ENCODE data around the gene FAS. TPM values are rescaled to one million over a fixed set of nuclear protein-coding genes. Genes with fewer than 3 reads are reported as not detected.

FAS gene
- total RNA-seq, 2 experiments from 2014 or later: 91.1 to 96.4 TPM

GRCh38 chr10:88986549-88987242 lies 3.9 kb upstream of the FAS start:
- peak overlapping the region; percentile 83 for H3K27ac Mint-ChIP-seq
- peak overlapping the region; percentile 3 for H3K4me3 Mint-ChIP-seq
- H3K36me3 Mint-ChIP-seq (ENCODE audit: low read depth): peaks cover 43% of the 10 kb centered on the region
- H3K27me3 Mint-ChIP-seq: no peaks in the 10 kb centered on the region
- peaks cover 11% of the 10 kb centered on the region for H3K9me3 Mint-ChIP-seq
- CTCF ChIA-PET: interaction anchor here (0.8 to 2.0 kb wide), 12 partner anchors 8 to 597 kb away, joined by 3 to 17 read pairs (median 3); no protein-coding TSS in a partner anchor
- peaks cover 68% of the 10 kb centered on the region for H3K4me1 Mint-ChIP-seq
- POLR2A ChIA-PET: interaction anchor here (0.7 to 1.6 kb wide), 10 partner anchors 8 to 107 kb away, joined by 3 to 15 read pairs (median 4); partner anchors contain the start of gene STAMBPL1
- no peak for DNase-seq

GRCh38 chr10:88987243-88987725 lies 3.3 kb upstream of the FAS start:
- POLR2A ChIA-PET: interaction anchor here (0.7 to 1.6 kb wide), 10 partner anchors 9 to 107 kb away, joined by 3 to 15 read pairs (median 4); partner anchors contain the start of gene STAMBPL1
- H3K36me3 Mint-ChIP-seq (ENCODE audit: low read depth): peaks cover 47% of the 10 kb centered on the region
- peak; percentile 52 for DNase-seq
- no peak overlapping the region for H3K4me3 Mint-ChIP-seq
- peaks cover 68% of the 10 kb centered on the region for H3K4me1 Mint-ChIP-seq
- peaks cover 11% of the 10 kb centered on the region for H3K9me3 Mint-ChIP-seq
- H3K27me3 Mint-ChIP-seq: no peaks in the 10 kb centered on the region
- CTCF ChIA-PET: interaction anchor here (0.8 to 2.0 kb wide), 12 partner anchors 9 to 598 kb away, joined by 3 to 17 read pairs (median 3); no protein-coding TSS in a partner anchor
- peak overlapping the region; percentile 83 for H3K27ac Mint-ChIP-seq

- Mint-ChIP-seq H3K27me3 (no peaks in the 10 kb centered on the region), H3K4me1 (peaks cover 69% of the 10 kb centered on the region), H3K4me3 (no peak overlapping the region), H3K9me3 (peaks cover 11% of the 10 kb centered on the region), H3K36me3 (ENCODE audit: low read depth) (peaks cover 48% of the 10 kb centered on the region), H3K27ac (peak overlapping the region; percentile 83)
- CTCF ChIA-PET: interaction anchor here (0.8 to 2.0 kb wide), 9 partner anchors 9 to 598 kb away, joined by 3 to 17 read pairs (median 4); no protein-coding TSS in a partner anchor
- no peak for DNase-seq
- POLR2A ChIA-PET: interaction anchor here (0.9 to 1.6 kb wide), 7 partner anchors 8 to 47 kb away, joined by 3 to 15 read pairs (median 6); no protein-coding TSS in a partner anchor
Observed at GRCh38 chr10:88987840-88988239, 2.8 kb upstream of the FAS start.

DNA sequence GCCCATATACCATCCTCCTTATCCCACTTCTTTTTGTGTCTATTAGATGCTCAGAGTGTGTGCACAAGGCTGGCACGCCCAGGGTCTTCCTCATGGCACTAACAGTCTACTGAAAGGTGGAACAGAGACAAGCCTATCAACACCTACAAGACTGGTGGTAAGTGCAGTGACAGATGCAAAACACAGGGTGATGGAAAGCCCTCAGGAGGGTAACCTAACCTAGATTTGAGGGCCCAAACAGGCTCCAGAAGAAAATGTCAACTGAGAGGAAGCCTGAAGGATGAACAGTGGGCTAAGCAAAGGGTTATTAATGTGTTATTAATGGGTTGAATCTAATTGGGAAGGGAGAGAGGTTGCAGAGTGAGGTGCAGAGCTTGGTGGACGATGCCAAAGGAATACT lies 1.2 kb upstream of the FAS start:
- Mint-ChIP-seq H3K4me1 (peaks cover 71% of the 10 kb centered on the region), H3K27me3 (no peaks in the 10 kb centered on the region), H3K9me3 (peaks cover 11% of the 10 kb centered on the region), H3K4me3 (peak overlapping the region; percentile 99), H3K27ac (peak overlapping the region; percentile 99), H3K36me3 (ENCODE audit: low read depth) (peaks cover 51% of the 10 kb centered on the region)
- POLR2A ChIA-PET: interaction anchor here (0.9 to 6.1 kb wide), 16 partner anchors 8 to 1127 kb away, joined by 3 to 142 read pairs (median 8); partner anchors contain the start of genes IFIT5, KIF20B, KLLN and PTEN
- CTCF ChIA-PET: interaction anchor here (0.9 to 10.6 kb wide), 5 partner anchors 12 to 153 kb away, joined by 4 to 63 read pairs (median 9); no protein-coding TSS in a partner anchor
- no peak for DNase-seq

DNA sequence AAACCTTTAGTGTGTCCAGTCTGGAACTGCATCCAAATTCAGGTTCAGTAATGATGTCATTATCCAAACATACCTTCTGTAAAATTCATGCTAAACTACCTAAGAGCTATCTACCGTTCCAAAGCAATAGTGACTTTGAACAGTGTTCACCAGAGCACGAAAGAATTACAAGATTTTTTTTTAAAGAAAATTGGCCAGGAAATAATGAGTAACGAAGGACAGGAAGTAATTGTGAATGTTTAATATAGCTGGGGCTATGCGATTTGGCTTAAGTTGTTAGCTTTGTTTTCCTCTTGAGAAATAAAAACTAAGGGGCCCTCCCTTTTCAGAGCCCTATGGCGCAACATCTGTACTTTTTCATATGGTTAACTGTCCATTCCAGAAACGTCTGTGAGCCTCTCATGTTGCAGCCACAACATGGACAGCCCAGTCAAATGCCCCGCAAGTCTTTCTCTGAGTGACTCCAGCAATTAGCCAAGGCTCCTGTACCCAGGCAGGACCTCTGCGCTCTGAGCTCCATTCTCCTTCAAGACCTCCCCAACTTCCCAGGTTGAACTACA lies 694 bp upstream of the FAS start:
- Mint-ChIP-seq H3K36me3 (ENCODE audit: low read depth) (peaks cover 49% of the 10 kb centered on the region), H3K27ac (peak overlapping the region; percentile 99), H3K4me3 (peak overlapping the region; percentile 99), H3K4me1 (peaks cover 69% of the 10 kb centered on the region), H3K9me3 (peaks cover 11% of the 10 kb centered on the region), H3K27me3 (no peaks in the 10 kb centered on the region)
- no peak for DNase-seq
- ChIA-PET POLR2A (interaction anchor here (0.7 to 6.1 kb wide), 36 partner anchors 8 to 1171 kb away, joined by 3 to 142 read pairs (median 6); partner anchors contain the start of genes ATAD1, CH25H, IFIT5 and KIF20B), CTCF (interaction anchor here (0.9 to 10.6 kb wide), 9 partner anchors 11 to 154 kb away, joined by 3 to 63 read pairs (median 5); no protein-coding TSS in a partner anchor)

GRCh38 chr10:88991161-88991898 lies 732 bp downstream of the FAS start:
- POLR2A ChIA-PET: interaction anchor here (0.6 to 6.1 kb wide), 43 partner anchors 9 to 1173 kb away, joined by 3 to 142 read pairs (median 5); partner anchors contain the start of genes ATAD1, CH25H, IFIT5 and KIF20B
- Mint-ChIP-seq H3K27ac (peak overlapping the region; percentile 99), H3K27me3 (no peaks in the 10 kb centered on the region), H3K4me3 (peak overlapping the region; percentile 99), H3K4me1 (peaks cover 74% of the 10 kb centered on the region), H3K9me3 (peaks cover 6% of the 10 kb centered on the region), H3K36me3 (ENCODE audit: low read depth) (peaks cover 56% of the 10 kb centered on the region)
- peak; percentile 75 for DNase-seq
- CTCF ChIA-PET: interaction anchor here (0.6 to 10.6 kb wide), 7 partner anchors 10 to 58 kb away, joined by 3 to 63 read pairs (median 5); no protein-coding TSS in a partner anchor

GRCh38 chr10:88991899-88992320 lies 1.3 kb downstream of the FAS start:
- no peaks in the 10 kb centered on the region for H3K27me3 Mint-ChIP-seq
- POLR2A ChIA-PET: interaction anchor here (0.6 to 6.1 kb wide), 26 partner anchors 8 to 710 kb away, joined by 3 to 142 read pairs (median 6); partner anchors contain the start of genes CH25H, IFIT5, KIF20B and LIPA
- DNase-seq: peak; percentile 53
- H3K4me1 Mint-ChIP-seq: peaks cover 74% of the 10 kb centered on the region
- peaks cover 2% of the 10 kb centered on the region for H3K9me3 Mint-ChIP-seq
- CTCF ChIA-PET: interaction anchor here (0.6 to 10.6 kb wide), 4 partner anchors 9 to 59 kb away, joined by 3 to 63 read pairs (median 6); no protein-coding TSS in a partner anchor
- H3K27ac Mint-ChIP-seq: peak overlapping the region; percentile 99
- peak overlapping the region; percentile 99 for H3K4me3 Mint-ChIP-seq
- H3K36me3 Mint-ChIP-seq (ENCODE audit: low read depth): peaks cover 53% of the 10 kb centered on the region

DNA sequence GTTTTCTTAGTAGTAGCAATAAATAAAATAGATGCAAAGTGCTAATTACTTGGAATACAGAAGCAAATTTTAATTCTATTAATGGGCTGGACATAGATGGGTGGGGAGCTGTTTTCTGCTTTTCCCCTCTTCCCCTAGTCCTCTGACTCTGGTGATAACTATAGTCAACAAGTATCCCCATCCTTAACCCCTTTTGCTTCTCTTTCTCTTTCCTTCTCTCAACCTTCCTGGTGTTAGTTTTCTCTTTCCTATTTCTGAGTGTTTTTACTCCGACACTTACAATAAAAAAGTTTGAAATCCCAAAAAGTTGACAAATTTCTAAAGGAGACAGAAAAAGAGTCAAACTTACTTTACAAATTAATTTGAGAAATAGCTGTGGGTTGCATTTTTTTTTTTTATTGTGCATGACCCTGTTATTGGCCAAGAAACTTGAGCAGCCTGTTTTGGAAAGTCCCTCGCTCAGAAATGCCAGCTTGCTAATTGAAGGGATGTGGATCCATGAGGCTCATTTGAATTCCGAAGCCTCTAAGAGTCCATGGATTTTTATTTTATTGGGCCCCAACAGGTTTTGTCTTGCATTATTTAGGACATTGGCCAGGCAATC lies 2.4 kb downstream of the FAS start:
- H3K9me3 Mint-ChIP-seq: no peaks in the 10 kb centered on the region
- H3K27me3 Mint-ChIP-seq: no peaks in the 10 kb centered on the region
- H3K4me1 Mint-ChIP-seq: peaks cover 73% of the 10 kb centered on the region
- ChIA-PET CTCF (interaction anchor here (0.8 to 10.6 kb wide), 5 partner anchors 8 to 157 kb away, joined by 3 to 63 read pairs (median 3); no protein-coding TSS in a partner anchor), POLR2A (interaction anchor here (0.8 to 6.1 kb wide), 10 partner anchors 7 to 1131 kb away, joined by 3 to 142 read pairs (median 6); partner anchors contain the start of genes CH25H, KIF20B and STAMBPL1)
- peak overlapping the region; percentile 86 for H3K27ac Mint-ChIP-seq
- peak overlapping the region; percentile 76 for H3K4me3 Mint-ChIP-seq
- no peak for DNase-seq
- H3K36me3 Mint-ChIP-seq (ENCODE audit: low read depth): peaks cover 51% of the 10 kb centered on the region

DNA sequence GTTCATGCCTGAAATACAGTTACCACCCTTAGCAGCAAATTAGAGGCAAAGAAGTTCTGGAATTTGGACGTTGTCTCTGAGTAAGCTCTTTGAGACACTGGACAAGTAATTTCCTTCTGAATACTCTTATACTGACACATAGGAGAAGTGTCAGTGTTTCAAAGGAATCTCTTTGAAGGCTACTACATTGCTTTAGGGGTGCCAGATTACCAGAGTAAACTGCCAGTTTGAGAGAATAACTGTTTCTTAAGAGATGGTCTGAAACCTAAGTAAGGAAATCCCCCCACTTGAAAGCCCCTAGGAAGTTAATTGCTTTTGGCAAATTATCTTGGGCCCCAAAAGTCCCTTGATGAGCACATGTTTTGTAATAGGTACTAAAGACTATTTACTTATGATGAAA lies 3.4 kb downstream of the FAS start:
- DNase-seq: no peak
- Mint-ChIP-seq H3K36me3 (ENCODE audit: low read depth) (peaks cover 53% of the 10 kb centered on the region), H3K4me1 (peaks cover 67% of the 10 kb centered on the region), H3K9me3 (no peaks in the 10 kb centered on the region), H3K4me3 (peak overlapping the region; percentile 69), H3K27me3 (no peaks in the 10 kb centered on the region), H3K27ac (peak overlapping the region; percentile 64)
- ChIA-PET POLR2A (interaction anchor here (0.8 to 6.1 kb wide), 5 partner anchors 6 to 113 kb away, joined by 3 to 142 read pairs (median 46); partner anchors contain the start of gene STAMBPL1), CTCF (interaction anchor here (0.7 to 10.6 kb wide), 6 partner anchors 10 to 158 kb away, joined by 3 to 63 read pairs (median 3); partner anchors contain the start of gene STAMBPL1)

DNA sequence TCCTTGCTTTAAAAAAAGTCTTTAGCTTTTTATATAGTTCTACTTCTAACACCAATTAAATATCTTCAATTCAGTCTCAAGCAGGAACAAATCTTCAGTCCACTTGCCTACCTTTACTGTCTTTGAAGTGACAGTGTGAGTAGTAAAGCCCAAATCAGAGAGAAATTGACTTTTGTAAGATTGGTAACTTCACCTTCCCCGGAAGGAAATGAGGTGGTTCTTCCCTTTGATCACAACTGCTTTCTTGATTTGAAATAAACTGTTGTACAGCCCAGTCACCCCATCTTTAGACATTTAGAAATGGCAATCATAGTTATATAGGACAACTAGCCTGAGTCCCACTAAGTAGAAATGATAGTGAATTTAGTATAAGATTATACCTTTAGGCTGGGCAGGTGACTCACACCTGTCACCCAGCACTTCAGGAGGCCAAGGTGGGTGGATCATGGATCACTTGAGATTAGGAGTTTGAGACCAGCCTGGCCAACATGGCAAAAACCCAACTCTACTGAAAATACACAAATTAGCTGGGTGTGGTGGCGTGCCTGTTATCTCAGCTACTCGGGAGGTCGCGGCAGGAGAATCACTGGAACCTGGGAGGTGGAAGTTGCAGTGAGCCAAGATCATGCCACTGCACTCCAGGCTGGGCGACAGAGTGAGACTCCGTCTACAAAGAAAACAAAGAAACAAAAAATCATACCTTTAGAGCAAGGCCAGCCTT lies 4.7 kb downstream of the FAS start:
- no peaks in the 10 kb centered on the region for H3K9me3 Mint-ChIP-seq
- H3K27ac Mint-ChIP-seq: peak overlapping the region; percentile 60
- CTCF ChIA-PET: interaction anchor here (1.6 to 10.6 kb wide), 2 partner anchors 62 to 115 kb away, joined by 4 to 63 read pairs; partner anchors contain the start of gene STAMBPL1
- DNase-seq: no peak
- peaks cover 65% of the 10 kb centered on the region for H3K4me1 Mint-ChIP-seq
- H3K36me3 Mint-ChIP-seq (ENCODE audit: low read depth): peaks cover 52% of the 10 kb centered on the region
- H3K27me3 Mint-ChIP-seq: no peaks in the 10 kb centered on the region
- POLR2A ChIA-PET: interaction anchor here (0.7 to 6.1 kb wide), 6 partner anchors 8 to 114 kb away, joined by 3 to 57 read pairs (median 4); no protein-coding TSS in a partner anchor
- peak overlapping the region; percentile 25 for H3K4me3 Mint-ChIP-seq
